Subcutaneous abdominal adipose tissue (tissue), 5 donors: ENCODE results near the gene KLF2.

Experiments
- H3K27ac ChIP-seq: one replicate; pipeline ENCODE4 v1.7.0; 2013; ENCODE audit warnings: low read depth, mild to moderate bottlenecking, inconsistent platforms, low read length, moderate library complexity
- H3K27me3 ChIP-seq, 5 donors: one replicate each; pipeline ENCODE4 v1.7.0; 2013; ENCODE audit warnings: low read length in 5 of 5, inconsistent platforms in 1 of 5; ENCODE audit not compliant: control insufficient read depth in 5 of 5, insufficient read depth in 4 of 5
- H3K36me3 ChIP-seq, 5 donors: one replicate each; pipeline ENCODE4 v1.7.0; 2013; ENCODE audit warnings: low read length in 5 of 5; ENCODE audit not compliant: control insufficient read depth in 5 of 5, insufficient read depth in 5 of 5
- H3K4me1 ChIP-seq, 5 donors: one replicate each; pipeline ENCODE4 v1.7.0; 2013; ENCODE audit warnings: low read length in 5 of 5, mild to moderate bottlenecking in 3 of 5, moderate library complexity in 1 of 5; ENCODE audit not compliant: control insufficient read depth in 5 of 5, insufficient read depth in 5 of 5
- H3K4me3 ChIP-seq, 5 donors: one replicate each; pipeline ENCODE4 v1.7.0; 2013; ENCODE audit warnings: low read length in 5 of 5, low read depth in 1 of 5
- H3K9ac ChIP-seq, 5 donors: one replicate each; pipeline ENCODE4 v1.7.0; 2013; ENCODE audit warnings: low read length in 5 of 5, mild to moderate bottlenecking in 4 of 5, moderate library complexity in 3 of 5
- H3K9me3 ChIP-seq, 5 donors: one replicate each; pipeline ENCODE4 v1.7.0; 2013; ENCODE audit warnings: low read length in 5 of 5; ENCODE audit not compliant: control insufficient read depth in 5 of 5
- donor health status: healthy.
- donor health status: healthy.
- donor health status: healthy.
- donor health status: healthy.
- donor health status: healthy.

KLF2 gene

GRCh38 chr19:16373532-16373931, 48.9 kb downstream of the KLF2 start:
- H3K9me3 ChIP-seq, result no peaks in the 10 kb centered on the region
- peak overlapping the region; percentile 37 for H3K27ac ChIP-seq
- H3K4me3 ChIP-seq, result peak overlapping the region in 1 of 5 donors; percentile 4
- no peaks in the 10 kb centered on the region for H3K27me3 ChIP-seq
- peak overlapping the region in 1 of 5 donors; percentile 10 for H3K9ac ChIP-seq
- H3K4me1 ChIP-seq, result peaks cover 20 to 50% (median 43%) of the 10 kb centered on the region in 5 donors
- peaks cover 0 to 42% (median 37%) of the 10 kb centered on the region in 5 donors for H3K36me3 ChIP-seq

- peak overlapping the region in 1 of 5 donors; percentile 10 for H3K9ac ChIP-seq
- H3K27me3 ChIP-seq, result no peaks in the 10 kb centered on the region
- H3K36me3 ChIP-seq, result peaks cover 0 to 42% (median 37%) of the 10 kb centered on the region in 5 donors
- H3K4me3 ChIP-seq, result peak overlapping the region in 1 of 5 donors; percentile 4
- no peaks in the 10 kb centered on the region for H3K9me3 ChIP-seq
- H3K27ac ChIP-seq, result no peak overlapping the region
- H3K4me1 ChIP-seq, result peaks cover 20 to 50% (median 43%) of the 10 kb centered on the region in 5 donors
These were observed 49.4 kb downstream of the KLF2 start for GRCh38 chr19:16373989-16374388.

- H3K4me3 ChIP-seq, result no peak overlapping the region
- H3K27me3 ChIP-seq, result no peaks in the 10 kb centered on the region
- peaks cover 0 to 42% (median 37%) of the 10 kb centered on the region in 5 donors for H3K36me3 ChIP-seq
- no peak overlapping the region for H3K9ac ChIP-seq
- H3K4me1 ChIP-seq, result peaks cover 20 to 50% (median 43%) of the 10 kb centered on the region in 5 donors
- no peaks in the 10 kb centered on the region for H3K9me3 ChIP-seq
- H3K27ac ChIP-seq, result no peak overlapping the region
These were observed 49.8 kb downstream of the KLF2 start for GRCh38 chr19:16374436-16374835.

- Histone ChIP-seq H3K4me1 (peaks cover 20 to 49% (median 42%) of the 10 kb centered on the region in 5 donors), H3K9ac (no peak overlapping the region), H3K4me3 (no peak overlapping the region), H3K36me3 (peaks cover 0 to 42% (median 37%) of the 10 kb centered on the region in 5 donors), H3K27ac (no peak overlapping the region), H3K27me3 (no peaks in the 10 kb centered on the region), H3K9me3 (no peaks in the 10 kb centered on the region)
These were observed 50.7 kb downstream of the KLF2 start for GRCh38 chr19:16375157-16375935.

GRCh38 chr19:16375936-16376185, 51.2 kb downstream of the KLF2 start:
- H3K4me1 ChIP-seq, result peaks cover 20 to 46% (median 36%) of the 10 kb centered on the region in 5 donors
- no peak overlapping the region for H3K9ac ChIP-seq
- H3K9me3 ChIP-seq, result no peaks in the 10 kb centered on the region
- peaks cover 0 to 41% (median 37%) of the 10 kb centered on the region in 5 donors for H3K36me3 ChIP-seq
- no peaks in the 10 kb centered on the region for H3K27me3 ChIP-seq
- H3K4me3 ChIP-seq, result no peak overlapping the region
- no peak overlapping the region for H3K27ac ChIP-seq

- Histone ChIP-seq H3K9ac (no peak overlapping the region), H3K9me3 (no peaks in the 10 kb centered on the region), H3K36me3 (peaks cover 0 to 38% (median 36%) of the 10 kb centered on the region in 5 donors), H3K27ac (no peak overlapping the region), H3K4me1 (peaks cover 20 to 44% (median 36%) of the 10 kb centered on the region in 5 donors), H3K27me3 (no peaks in the 10 kb centered on the region), H3K4me3 (no peak overlapping the region)
These were observed 51.6 kb downstream of the KLF2 start for GRCh38 chr19:16376241-16376640.

- Histone ChIP-seq H3K4me1 (peaks cover 22 to 44% (median 36%) of the 10 kb centered on the region in 5 donors), H3K9me3 (no peaks in the 10 kb centered on the region), H3K27ac (no peak overlapping the region), H3K36me3 (peaks cover 0 to 37% (median 36%) of the 10 kb centered on the region in 5 donors), H3K4me3 (no peak overlapping the region), H3K9ac (no peak overlapping the region), H3K27me3 (no peaks in the 10 kb centered on the region)
These were observed 52.0 kb downstream of the KLF2 start for GRCh38 chr19:16376649-16377048.

GRCh38 chr19:16377521-16377920, 52.9 kb downstream of the KLF2 start:
- H3K36me3 ChIP-seq, result peaks cover 0 to 37% (median 36%) of the 10 kb centered on the region in 5 donors
- H3K9ac ChIP-seq, result no peak overlapping the region
- H3K9me3 ChIP-seq, result no peaks in the 10 kb centered on the region
- peaks cover 18 to 42% (median 34%) of the 10 kb centered on the region in 5 donors for H3K4me1 ChIP-seq
- no peak overlapping the region for H3K4me3 ChIP-seq
- H3K27ac ChIP-seq, result no peak overlapping the region
- H3K27me3 ChIP-seq, result no peaks in the 10 kb centered on the region
